Inflammatory macrophage treated with lipopolysaccharide for 1 hour (primary cell): ENCODE results near the gene ISG20L2.

Experiments used
- DNase-seq, 2 donors: peaks; one replicate each; pipeline ENCODE4 v3.0.0-alpha.2; 2020 to 2022

ISG20L2 gene

DNA sequence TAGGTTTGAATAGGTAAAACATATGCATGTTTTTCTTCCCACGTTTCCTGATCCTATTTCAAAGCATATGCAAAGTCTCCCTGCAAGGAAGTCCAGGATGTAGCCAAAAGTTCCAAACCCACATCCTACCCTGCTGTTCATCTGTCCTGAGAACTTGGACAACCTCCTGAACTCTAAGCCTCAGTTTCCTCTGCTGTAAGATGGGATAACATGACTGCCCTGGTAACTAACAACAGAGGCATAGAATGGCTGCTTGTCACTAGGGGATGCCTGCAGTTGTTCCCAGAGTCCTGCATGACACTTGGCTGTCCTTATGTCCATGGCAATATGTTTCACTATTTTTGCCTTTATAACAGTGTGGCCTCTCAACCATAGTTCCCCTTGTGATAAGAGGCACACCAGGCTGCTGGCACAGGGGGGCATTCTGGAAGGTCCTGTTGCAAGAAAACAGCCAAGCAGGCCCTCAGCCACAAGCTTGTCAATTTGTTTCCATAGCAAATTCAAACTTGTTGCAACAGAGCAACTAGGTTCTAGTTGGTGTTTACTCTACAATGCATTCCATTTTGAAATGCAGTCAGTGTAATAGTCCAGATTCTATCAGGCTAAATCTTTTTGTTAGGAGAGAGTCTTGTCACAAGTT lies 24.4 kb upstream of the ISG20L2 start:
- no peak for DNase-seq

DNA sequence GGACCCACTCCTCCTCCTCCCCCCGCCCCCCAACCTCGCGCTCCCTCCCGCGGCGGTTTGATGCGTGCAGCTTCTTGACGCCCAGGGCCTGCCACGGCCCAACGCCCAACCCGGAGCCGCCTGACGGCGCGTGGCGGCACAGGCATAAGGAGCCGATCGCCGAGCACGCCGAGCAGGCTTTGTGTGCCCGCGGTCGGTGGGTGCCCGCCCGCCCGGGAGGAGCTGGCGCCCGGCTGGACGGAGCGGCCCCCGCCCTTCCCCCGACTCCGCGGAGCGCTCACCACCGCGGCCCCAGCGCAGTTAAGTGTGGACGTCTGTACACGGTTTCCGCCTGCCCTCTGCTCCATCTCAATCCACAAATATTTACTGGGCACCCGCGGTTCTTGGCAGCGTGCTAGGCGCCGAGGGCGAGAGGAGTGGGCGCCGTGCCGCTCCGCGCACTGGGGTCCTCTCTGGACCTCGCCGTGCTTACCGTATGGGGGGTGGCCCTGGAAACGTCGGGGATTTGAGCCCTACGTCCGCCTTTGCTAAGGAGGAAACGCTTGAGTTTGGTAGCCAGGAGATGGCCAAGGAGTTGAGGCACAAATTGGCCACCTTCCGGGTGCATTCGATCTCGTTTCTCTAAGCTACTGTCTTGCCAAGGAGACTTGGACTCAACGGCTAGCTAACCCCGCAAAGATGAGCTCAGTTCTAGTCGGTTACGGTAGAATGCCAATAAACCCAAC lies 23.4 kb upstream of the ISG20L2 start:
- peak; percentile 90 to 94 for DNase-seq

DNA sequence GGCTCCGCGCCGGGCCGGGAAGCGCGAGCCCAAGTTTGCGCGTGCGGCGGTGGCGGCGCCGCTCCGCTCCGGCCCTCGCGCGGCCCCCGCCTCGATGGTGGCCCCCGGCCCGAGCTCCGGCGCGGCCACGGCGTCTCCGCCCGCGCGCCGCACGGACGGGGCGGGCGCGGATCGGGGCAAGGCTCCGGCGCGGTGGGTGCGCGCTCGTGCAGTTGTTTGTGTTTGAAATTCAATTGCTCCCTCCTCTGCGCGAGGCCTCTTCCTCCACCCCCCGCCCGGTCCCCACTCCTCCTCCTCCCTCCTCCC lies 22.8 kb upstream of the ISG20L2 start, which contains the start of gene HDGF:
TSS of gene HDGF (minus strand) at position 225 of the 306 bp plus-strand sequence. CDS start 246 bp downstream, outside the sequence.
- DNase-seq = no peak

DNA sequence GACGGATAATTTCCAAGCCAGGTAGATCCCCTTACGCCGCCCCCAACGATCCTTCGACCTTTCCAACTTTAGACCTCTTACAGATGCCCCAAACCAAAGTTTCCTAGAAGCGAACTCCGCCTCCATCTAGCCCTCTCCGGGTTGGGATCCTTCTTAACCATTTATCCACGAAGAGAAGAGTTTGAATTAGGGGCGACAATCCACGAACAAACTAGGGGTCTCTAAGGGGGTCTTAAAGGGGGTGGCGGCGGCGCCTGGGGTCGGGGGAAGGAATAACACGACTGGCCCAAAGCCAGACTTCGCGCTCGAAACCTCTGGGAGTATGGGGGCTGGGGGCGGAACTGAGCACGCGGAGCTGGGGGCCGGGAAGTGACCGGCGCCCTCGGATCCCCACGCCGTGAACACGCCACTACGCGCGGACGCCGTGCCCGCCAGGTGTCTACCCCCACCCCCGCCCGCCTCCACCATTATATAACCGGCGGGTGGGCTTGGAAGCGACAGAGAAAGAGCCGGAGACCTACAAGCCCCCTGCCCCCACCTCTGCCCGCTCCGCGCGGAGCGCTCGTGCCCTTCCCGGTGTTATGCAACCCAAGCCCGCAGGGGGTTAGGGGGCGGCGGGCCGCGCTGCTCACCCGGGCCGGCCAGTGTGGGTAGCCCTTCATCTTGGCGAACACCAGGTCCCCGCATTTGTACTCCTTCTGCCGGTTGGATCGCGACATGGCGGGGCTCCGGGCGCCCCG lies 22.3 kb upstream of the ISG20L2 start:
- no peak for DNase-seq

DNA sequence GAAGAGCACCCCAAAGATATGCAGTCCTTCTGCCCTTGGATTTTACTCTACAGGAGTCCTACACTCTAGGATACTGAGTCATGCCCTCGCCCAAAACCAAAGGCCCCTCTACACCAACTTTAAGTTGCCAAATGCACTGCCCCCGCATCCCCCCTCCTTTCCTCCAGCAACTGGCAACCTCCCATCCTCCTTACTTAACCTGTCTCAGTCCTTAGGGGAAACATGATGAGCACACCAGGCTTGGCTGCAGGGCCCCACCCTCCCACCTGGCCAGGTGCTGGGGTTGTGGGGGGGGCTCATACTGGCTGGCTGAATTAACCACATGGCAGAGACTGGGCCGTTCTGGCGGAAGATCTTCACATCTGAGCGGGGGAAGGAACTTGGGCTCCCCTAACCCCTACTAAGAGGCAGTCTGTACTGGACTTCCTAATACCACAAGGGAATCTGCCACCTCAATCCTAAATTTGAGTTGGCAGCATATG lies 21.7 kb upstream of the ISG20L2 start:
- peak; percentile 42 to 45 for DNase-seq

DNA sequence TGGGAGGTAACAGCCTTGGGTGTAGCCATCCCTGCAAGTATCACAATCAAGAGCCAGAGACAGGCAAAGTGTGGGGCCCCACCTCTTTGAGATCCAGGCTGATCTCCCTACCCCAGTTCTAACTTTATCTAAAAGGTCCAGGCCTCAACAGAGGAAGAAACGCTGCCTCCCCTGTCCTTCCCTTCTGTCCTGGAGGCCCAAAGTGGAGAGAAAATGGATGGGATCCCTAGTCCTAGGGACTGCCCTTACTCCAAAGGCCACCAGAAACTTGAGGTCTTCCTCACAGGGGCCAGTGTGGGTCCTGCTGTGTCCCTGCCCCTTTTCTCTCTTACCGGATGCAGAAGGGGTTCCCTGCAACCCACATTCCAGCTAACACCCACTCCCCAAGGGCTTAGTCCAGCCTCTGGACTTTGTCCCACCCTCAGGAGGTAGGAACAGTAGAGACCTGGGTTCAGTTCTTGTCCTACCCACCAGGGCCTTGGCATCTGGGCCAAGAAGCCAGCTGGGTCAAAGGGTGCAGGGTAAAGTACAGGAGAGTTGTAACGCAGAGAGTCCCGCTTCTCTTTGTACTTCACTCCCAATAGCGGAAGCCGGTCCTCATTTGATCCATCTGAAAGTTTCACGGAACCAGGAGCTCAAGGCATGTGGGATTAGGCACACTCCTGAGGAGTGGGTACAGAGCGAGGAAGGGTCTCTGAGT lies 21.0 kb upstream of the ISG20L2 start:
- DNase-seq = peak; percentile 30 to 60

DNA sequence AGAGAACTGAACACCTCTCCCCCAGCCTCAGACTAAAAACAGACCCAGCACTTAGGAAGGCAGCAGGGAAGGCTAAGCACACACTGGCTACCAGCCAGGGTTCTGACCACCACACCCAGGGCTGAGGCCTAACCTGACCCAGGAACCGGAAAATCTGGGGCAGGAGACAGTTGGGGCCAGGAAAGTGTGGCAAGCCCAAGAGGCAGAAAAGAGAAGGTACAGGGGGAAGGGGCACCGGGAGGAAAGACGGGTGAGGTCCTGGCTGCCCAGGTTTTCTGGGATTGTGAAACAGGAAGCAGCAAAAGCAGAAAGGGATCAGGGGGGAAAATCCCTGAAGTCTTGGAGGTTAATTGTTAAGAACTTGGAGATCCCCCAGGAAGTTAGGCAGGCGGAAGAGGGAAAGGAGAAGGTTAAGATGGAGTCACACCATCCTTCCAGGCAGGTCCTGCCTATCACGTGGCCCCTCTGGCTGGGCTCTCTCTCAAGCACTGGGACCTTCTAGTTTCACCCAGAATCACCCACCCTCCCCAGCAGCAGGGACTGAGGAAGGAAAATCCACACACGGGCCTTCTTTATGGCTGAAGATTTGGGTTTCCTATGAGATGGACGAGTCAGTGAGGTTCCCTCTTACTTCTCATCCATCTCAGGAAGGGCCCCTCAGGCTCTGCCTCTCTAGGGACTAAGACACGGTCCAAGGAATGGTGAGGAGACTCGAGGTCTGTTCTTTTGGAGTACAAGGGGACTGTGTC lies 20.3 kb upstream of the ISG20L2 start:
- DNase-seq = peak; percentile 87 to 95

DNA sequence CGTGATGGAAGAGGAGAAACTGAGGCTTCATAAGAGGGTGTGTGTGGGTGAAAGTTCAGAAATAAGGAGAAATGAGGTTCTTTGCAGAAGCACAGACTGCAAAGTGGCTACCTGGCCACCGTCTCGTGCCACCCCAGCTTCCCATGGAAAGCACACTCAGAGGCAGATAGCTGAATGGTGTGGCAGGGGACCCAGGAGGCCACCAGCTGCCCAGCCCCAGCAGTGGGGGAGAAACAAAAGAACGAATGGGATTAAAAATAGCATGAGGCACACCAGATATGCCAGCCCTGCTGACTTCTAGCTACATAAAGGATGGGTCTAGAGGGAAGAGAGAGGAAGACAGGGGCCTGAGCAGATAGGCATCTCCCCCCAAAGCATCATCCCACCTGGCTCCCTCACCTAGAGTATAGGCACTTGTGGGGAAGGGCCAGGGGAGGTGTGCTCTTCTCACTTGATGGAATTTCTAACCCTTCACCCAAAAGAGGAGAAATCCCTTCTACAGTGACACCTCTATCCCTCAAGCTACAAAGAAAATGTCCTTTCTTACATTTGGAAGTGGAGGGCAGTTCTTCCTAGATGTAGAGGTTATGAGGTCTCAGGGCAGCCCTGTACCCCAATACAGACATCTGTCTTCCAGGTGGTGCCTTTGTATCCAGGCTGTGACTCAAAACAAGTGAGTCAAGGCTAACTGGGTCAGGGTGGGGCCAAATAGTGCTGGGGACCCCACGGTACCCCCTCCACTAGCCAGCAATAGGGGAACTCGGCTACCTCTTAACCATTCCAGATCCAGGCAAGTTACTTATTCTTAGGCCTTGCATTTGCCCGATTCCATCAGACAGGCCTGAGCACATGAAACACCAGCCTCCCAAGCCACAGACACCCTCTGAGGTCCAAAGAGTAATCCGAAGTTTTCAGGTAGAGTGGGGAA lies 19.4 kb upstream of the ISG20L2 start:
- no peak for DNase-seq

DNA sequence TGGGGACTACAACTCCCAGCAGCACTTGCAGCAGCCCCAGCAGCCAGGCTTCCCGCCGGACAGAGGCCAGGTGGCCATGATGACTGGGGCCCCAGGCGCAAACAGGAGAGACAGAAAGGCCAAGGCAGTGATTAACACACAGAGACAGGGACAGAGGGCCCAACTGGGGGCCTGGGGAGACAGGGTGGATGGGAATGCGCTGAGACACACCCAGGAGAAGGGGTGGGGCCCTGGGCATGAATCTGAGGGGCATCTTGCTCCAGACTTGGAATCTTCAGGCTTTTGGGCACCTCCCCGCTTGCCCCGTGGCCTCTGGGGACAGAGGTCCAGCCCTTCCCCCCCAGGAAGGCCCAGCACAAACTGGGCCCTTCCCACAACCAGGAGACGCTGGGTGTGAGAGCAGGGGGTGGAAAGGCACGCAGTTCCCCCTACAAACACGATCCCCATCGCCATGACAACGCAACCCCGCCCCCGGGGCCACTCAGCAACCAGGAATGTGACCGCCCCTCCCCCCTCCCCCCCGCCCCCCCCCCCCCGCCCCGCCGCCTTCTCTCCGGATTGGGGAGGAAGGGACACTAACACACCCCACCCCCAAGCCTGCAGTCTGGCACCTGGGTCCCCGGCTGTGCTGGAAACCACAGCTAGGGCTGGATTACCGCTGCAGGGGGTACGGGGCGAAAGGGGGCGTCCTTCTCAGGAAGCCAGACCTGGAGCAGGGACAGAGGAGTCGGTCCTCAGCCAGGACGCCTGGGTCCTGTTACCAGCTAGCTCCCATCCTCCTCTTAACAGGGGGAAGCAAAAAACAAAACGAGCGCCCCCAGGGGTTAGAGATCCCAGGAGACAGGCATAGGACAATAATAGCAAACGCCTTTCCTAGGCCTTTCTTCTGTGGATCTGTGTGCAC lies 18.4 kb upstream of the ISG20L2 start:
- DNase-seq = peak; percentile 72 to 86

DNA sequence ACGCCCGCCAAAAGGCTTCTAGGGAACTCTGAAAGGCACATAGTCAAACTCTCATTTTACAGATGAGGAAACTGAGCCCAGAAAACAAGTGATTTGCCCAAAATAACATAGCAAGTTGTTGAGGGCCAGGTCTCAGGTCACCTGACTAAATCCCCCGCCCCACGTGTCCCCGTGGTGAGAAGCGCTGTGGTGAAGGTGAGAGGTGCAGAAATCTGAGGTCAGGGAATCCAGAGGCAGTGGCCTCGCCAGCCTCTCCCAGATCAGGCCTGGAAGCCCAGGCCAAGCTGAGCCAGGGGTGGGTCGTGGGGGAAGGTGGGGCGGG lies 17.8 kb upstream of the ISG20L2 start:
- no peak for DNase-seq

DNA sequence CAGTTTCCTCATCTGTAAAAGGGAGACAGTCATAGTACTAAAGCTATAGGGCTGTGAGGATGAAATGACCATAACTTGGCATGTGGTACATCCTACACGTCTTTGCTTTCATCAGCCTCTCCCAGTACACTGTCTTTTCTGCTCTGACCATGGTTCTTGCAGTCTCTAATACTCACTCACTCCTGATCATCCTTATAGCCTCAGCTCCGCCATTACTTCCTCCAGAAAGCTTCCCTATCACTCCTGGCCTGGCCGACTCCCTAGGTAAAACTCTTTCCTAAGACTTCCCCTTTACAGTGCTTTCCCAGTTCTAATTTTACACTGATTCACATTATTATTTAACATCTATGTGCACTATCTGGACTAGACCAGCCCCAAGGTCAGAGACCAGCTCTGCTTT lies 17.3 kb upstream of the ISG20L2 start:
- peak in 1 of 2 donors; percentile 35 for DNase-seq

DNA sequence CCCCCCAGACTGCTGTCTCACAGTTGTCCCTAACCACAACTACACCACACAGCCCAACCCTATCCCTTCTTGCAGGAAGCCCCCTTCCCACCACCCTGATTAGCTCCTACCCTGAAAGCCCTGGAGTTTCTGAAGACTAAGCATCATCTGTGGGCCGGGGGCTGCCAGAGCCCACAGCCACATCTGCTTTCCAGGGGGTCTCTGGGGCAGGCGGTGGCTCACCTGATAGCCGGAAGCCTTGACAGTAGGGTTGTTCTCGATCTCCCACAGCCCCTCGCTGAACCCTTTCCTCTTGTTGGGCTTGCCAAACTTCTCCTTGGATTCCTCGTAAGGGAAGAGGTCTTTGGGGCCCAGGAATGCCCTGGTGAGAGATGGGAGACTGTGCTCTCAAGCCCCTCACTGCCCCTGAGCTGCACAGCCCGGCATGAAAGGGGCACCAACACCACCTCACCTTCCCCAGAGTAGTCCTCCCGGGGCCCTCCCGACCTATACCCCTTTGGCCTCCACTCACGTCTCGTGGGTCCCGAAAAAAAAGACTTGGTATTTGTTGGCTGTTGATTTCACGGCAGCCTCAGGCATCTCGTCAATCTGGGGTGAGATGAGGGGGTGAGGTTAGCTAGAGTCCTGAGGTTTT lies 16.3 kb upstream of the ISG20L2 start:
- no peak for DNase-seq

DNA sequence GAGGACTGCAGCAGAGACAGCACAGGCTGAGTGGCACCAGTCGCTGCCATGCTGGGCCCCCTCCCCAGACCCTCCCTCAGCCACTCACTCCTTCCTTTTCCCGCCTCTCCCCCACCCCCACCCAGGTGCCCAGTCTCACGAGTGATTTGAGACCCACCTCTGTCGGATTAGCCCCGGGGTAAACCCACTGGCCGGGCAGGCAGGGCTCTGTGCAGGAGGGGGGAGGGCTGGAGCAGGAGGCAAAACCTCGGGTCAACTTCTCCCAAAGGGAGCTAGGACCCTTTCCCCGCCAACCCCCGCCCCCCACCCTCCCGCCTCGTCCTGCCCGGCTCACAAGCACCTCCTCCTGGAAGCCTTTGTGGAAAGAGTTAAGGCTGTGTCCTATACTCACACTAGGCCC lies 15.8 kb upstream of the ISG20L2 start:
- no peak for DNase-seq

DNA sequence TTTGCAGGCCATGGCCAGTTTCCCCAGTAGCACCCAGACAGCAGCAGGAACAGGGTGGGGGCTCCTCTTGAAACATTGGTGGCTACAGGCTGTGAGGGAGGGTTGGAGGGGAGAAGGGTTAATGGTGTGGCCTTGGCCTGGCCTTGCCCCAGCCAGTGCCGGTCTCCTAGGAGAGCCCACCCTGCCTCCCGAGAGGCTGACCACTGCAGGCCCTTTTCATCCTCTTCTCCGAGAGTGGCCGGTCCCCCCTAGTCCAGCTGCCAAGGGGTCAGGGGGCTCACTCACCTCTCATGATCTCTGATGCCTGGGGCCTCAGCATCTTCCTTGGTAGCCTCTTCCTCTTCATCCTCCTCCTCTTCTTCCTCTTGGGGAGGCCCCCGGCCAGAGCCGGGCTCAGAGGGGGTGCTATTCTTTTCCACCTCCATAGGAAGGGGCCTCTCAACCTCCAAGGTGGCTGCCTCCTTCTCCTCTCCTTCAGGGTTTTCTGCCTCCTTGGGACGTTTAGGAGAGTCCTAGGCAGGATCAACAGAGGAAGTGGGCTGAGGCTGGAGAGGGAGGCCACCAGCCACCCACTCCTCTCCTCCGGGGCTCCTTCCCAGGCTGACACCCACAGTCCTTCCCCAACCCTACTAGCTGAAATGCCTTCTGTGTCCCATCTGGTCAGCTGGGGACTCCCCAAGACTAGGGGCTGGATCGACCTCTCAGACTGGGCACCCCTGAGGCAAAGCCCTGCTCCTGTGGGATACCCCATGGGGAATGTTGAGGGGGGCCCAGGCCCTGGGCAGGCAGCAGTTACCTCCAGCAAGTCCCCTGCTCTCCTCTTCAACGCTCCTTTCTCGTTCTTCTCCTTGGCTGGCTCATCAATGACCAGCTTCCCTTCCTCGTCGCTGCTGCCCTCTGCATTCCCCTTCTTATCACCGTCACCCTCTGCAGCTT lies 15.1 kb upstream of the ISG20L2 start:
- DNase-seq = peak in 1 of 2 donors; percentile 38

DNA sequence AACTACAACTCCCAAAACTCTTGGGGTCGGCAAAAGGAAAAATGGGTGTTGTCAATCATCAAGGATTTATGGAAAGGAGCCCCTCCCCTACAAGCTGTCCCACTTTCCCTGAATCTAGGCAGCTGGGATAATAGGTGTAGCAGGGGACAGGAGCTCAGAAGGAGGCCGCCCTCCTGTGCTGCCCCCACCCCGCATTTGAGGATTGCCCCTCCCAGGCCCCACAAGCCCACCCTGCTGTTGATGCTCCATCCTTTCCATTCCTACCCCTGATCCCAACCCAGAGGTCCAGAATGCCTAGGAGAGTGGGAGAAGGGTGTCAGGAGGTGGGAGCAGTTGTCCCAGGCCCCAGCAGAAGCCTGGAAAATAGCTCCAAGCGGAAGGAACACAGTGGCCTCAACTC lies 14.2 kb upstream of the ISG20L2 start:
- DNase-seq = no peak

DNA sequence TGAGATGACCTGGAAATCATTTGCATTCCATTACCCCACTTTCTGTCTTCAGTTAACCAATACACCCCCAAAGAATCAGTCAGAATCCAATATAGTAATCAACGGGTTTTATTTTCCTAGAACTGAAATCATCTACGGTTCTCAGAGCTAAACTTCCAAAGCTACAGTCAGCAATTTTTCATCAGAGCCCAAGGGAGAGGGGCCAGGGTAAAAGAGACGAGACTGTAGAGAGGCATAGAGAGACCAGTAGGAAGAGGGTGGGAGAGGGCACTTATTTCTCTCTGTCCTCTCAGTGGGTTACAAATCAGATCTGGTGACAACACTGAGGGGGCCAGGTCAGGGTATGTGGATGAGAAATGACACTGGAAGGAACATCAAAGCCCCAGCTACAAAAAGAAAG lies 13.5 kb upstream of the ISG20L2 start:
- DNase-seq = no peak

DNA sequence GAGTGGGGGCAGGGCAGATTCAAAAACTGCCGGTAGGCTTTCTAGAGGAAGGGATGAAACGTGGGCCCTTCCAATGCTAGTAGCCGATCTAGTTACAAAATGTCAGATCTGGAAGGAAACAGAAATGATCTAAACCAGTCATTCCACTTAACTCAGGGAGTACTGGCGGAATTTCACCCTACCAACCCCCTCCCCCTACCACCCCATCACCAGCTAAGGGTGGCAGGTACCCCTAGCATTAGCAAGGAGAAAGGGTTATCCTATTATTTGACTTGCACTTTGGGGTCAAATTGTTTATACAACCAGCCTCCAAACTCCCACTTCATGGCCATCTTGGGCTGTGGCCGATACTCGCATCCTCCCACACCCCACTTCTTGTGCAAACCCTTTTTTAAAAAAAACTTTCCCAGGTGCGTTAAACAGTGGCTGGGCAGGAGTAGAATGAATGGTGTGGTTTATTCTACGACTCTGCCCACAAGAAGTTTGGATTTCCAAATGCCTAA lies 13.0 kb upstream of the ISG20L2 start:
- DNase-seq = no peak

DNA sequence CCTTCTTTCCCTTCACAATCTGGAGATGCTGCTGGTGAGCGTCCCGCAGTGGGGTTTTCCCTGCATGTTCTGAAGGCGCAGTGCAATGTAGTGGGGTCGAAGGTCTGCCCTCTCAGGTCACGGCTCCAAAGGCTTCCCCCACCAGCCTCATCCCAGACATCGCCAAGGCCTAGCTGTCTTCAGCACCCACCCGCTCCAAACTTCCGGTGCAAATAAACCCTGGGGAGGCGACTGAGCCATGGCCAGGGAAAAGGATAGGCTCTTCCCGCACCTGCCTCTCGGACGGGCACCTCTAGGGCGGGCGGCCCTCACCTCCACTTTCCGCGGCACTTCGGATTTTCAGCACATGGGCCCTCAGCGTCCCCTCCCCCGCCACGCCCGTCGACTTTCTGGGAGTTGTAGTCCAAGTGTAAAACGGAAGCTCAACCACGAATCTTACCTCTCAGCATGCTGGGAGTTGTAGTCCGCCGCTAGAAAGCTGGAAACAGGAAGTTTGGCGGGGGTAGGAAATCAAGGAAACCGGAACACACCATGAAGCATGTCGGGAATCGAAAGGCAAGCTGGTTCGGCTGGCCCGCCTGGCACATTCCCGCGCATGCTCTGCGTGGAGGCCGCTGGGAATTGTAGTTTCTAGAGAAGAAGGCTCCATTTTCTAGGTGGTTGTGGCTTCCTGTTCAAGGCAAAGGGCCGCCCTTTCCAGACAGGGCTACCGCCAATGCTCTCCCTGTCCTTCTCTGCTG lies 12.3 kb upstream of the ISG20L2 start, which contains the start of gene MRPL24:
TSS of gene MRPL24 (minus strand) at position 348 of the 740 bp plus-strand sequence. CDS start 2,384 bp downstream, outside the sequence.
- peak; percentile 98 to 99 for DNase-seq
